GM18517 (cell line): ENCODE results near the gene KLHL14.
A peak's percentile ranks its signal among the peaks of the same experiment; 100 is the strongest.
"Not testable (repeated sequence)": the region's sequence is repeated elsewhere in the genome, so short reads cannot be mapped to it uniquely, and the experiment has no call there.

Experiments used
- ATAC-seq: cut with Tn5 transposase; IDR thresholded peaks from one replicate; pipeline ENCODE4 v1.9.1; 2021; ENCODE audit warnings: mild to moderate bottlenecking, moderate library complexity; ENCODE audit not compliant: unreplicated experiment

Gene KLHL14

GRCh38 chr18:32772581-32773381 lies at the start of gene KLHL14:
TSS of gene KLHL14 (minus strand) at chr18:32773023. CDS start at chr18:32770591, 2,432 bp downstream.
- no peak for ATAC-seq

GRCh38 chr18:32822197-32822596 lies 49.4 kb upstream of the KLHL14 start:
- no peak for ATAC-seq

GRCh38 chr18:32815881-32816280 lies 43.1 kb upstream of the KLHL14 start:
- ATAC-seq, result no peak

- ATAC-seq, result no peak
Measured at GRCh38 chr18:32812342-32812741, 39.5 kb upstream of the KLHL14 start.

GRCh38 chr18:32810314-32810713 lies 37.5 kb upstream of the KLHL14 start:
- no peak for ATAC-seq

GRCh38 chr18:32805354-32805753 lies 32.5 kb upstream of the KLHL14 start:
- ATAC-seq, result no peak

GRCh38 chr18:32804134-32804888 lies 31.5 kb upstream of the KLHL14 start:
- ATAC-seq, result no peak

GRCh38 chr18:32803568-32803967 lies 30.7 kb upstream of the KLHL14 start:
- ATAC-seq, result peak; percentile 84

GRCh38 chr18:32802591-32803451 lies 30.0 kb upstream of the KLHL14 start:
- peak; percentile 58 for ATAC-seq

- ATAC-seq, result no peak
Measured at GRCh38 chr18:32801228-32801627, 28.4 kb upstream of the KLHL14 start.

GRCh38 chr18:32798209-32798960 lies 25.6 kb upstream of the KLHL14 start:
- ATAC-seq, result no peak

GRCh38 chr18:32794667-32795066 lies 21.8 kb upstream of the KLHL14 start:
- not testable (repeated sequence) for ATAC-seq

GRCh38 chr18:32779010-32779409 lies 6.2 kb upstream of the KLHL14 start:
- no peak for ATAC-seq

GRCh38 chr18:32777049-32777448 lies 4.2 kb upstream of the KLHL14 start:
- ATAC-seq, result no peak

- ATAC-seq, result no peak
Measured at GRCh38 chr18:32776561-32776960, 3.7 kb upstream of the KLHL14 start.

GRCh38 chr18:32775628-32776027 lies 2.8 kb upstream of the KLHL14 start:
- no peak for ATAC-seq

GRCh38 chr18:32773382-32773712 lies 524 bp upstream of the KLHL14 start:
- ATAC-seq, result no peak

- ATAC-seq, result no peak
Measured at GRCh38 chr18:32771871-32772580, 797 bp downstream of the KLHL14 start.

GRCh38 chr18:32771169-32771751 lies 1.6 kb downstream of the KLHL14 start:
- no peak for ATAC-seq
